ENCODE measurements around the gene ARID3B. TPM values are rescaled to one million over a fixed set of nuclear protein-coding genes. Genes with fewer than 3 reads are reported as not detected.

The ARID3B gene
- total and polyA plus RNA-seq, 3 experiments from 2014 or later, result 13.0 to 31.1 (median 30.1) TPM

DNA sequence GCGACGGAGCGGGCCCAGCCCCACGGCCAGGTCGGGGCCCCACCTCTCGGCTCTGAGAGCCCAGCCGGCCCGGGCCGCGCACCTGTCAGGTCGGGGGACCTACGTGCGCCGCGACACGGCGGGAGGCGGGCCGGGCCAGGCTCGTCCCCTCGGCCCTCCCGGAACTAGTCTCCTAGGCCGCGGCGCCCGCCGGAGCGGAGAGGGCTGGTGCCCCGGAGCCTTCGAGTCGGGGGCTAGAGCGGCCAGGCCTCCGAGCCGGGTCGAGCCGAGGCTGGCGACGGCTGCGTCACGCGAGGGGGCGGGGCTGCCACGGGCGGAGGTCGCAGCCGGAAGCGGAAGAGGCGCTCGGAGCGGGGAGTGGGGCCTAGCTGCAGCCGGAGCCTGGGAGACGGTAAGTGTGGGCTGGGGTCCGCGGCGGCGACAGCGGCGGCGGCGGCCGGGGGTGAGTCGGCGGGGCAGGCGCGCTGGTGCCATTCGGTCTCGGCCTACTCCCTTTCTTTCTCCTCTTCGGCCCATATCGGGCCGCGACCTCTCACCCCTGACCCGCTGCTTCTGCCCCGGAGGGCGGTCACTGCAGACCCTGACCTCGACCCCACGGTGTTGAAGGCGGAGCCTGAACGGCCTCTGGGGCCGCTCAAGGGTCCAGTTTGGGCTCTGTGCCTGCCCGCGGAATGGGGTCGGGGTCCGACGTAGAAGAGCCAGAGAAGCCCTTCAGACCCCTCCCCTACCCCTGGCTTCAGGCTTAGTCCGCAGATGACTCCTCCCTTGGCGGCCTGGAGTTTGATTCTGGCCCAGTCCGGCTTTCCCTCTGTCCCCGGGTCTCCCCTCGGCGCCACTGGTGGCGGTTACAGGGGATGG, 74.7 kb downstream of the ARID3B start, which contains the start of gene CLK3:
Gene CLK3, plus strand, starts transcription at position 329 of the 858 bp plus-strand sequence. CDS start 3,361 bp downstream, outside the sequence.
- Mint-ChIP-seq H3K36me3 (peaks cover 0 to 41% (median 3%) of the 10 kb centered on the region in 3 donors), H3K9me3 (no peaks in the 10 kb centered on the region), H3K4me1 (peaks cover 38 to 53% (median 41%) of the 10 kb centered on the region in 3 donors), H3K27ac (peak within 1 kb of the TSS; percentile 97 to 99 (median 98)), H3K4me3 (peak within 1 kb of the TSS; percentile 93 to 98 (median 94)), H3K27me3 (no peaks in the 10 kb centered on the region)
- Histone ChIP-seq H3K36me3 (ENCODE audit: insufficient read depth, low read length) (peaks cover 18% of the 10 kb centered on the region), H3K4me1 (ENCODE audit: insufficient read depth, low read length) (peaks cover 35% of the 10 kb centered on the region), H3K4me3 (ENCODE audit: low read length) (peak within 1 kb of the TSS; percentile 95), H3K27me3 (ENCODE audit: insufficient read depth, low read length, poor library complexity, severe bottlenecking) (no peaks in the 10 kb centered on the region), H3K27ac (ENCODE audit: low read depth, low read length) (peak within 1 kb of the TSS; percentile 97), H3K9me3 (ENCODE audit: low read length) (no peaks in the 10 kb centered on the region)
- POLR2A ChIA-PET, result interaction anchor here (0.7 to 4.0 kb wide), 17 partner anchors 9 to 836 kb away, joined by 3 to 20 read pairs (median 4); partner anchors contain the start of genes ARID3B, C15orf39, COX5A and EDC3
- CTCF ChIA-PET, result interaction anchor here (1.0 to 4.9 kb wide), 6 partner anchors 10 to 178 kb away, joined by 4 to 35 read pairs (median 5); no protein-coding TSS in a partner anchor
- peak; percentile 91 to 96 (median 95) for DNase-seq

DNA sequence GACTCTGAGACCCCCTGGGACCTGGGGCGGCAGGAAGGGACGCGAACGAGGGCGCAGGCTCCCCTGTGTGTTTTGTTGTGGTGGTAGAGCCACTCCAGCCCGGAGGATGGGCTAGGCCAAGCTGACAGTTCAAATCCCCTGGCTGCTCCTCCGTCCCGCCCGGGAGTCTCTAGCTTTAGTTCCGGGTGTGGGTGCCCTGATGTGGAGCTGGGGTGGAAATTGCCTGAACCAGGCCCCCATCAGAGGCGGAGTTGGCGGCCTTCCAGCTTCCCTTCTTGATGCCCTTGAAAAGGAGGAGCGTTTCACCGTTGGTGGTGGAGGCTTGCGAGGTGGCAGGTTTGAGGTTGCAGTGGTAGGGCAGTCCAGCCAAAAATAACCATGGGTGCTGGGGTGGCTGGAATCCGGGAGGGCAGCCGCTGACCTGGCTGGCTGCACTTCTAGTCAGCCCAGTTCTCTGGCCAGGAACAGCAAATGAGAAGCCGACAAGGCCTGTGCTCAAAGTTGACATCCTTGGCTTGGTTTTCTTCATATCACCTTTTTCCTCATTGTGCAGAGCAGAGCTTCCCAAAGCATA, 75.4 kb downstream of the ARID3B start:
- Histone ChIP-seq H3K9me3 (ENCODE audit: low read length) (no peaks in the 10 kb centered on the region), H3K36me3 (ENCODE audit: insufficient read depth, low read length) (peaks cover 22% of the 10 kb centered on the region), H3K27me3 (ENCODE audit: insufficient read depth, low read length, poor library complexity, severe bottlenecking) (no peaks in the 10 kb centered on the region), H3K4me3 (ENCODE audit: low read length) (peak overlapping the region; percentile 95), H3K27ac (ENCODE audit: low read depth, low read length) (peak overlapping the region; percentile 97), H3K4me1 (ENCODE audit: insufficient read depth, low read length) (peaks cover 38% of the 10 kb centered on the region)
- peaks cover 0 to 2% of the 10 kb centered on the region in 2 donors for H3K27me3 Mint-ChIP-seq
- POLR2A ChIA-PET, result interaction anchor here (0.6 to 4.0 kb wide), 14 partner anchors 9 to 835 kb away, joined by 3 to 20 read pairs (median 4); partner anchors contain the start of genes ARID3B, EDC3 and SIN3A
- peaks cover 4 to 49% (median 8%) of the 10 kb centered on the region in 3 donors for H3K36me3 Mint-ChIP-seq
- H3K9me3 Mint-ChIP-seq, result no peaks in the 10 kb centered on the region
- peak; percentile 67 to 83 (median 72) for DNase-seq
- peaks cover 44 to 59% (median 47%) of the 10 kb centered on the region in 3 donors for H3K4me1 Mint-ChIP-seq
- peak overlapping the region; percentile 93 to 98 (median 94) for H3K4me3 Mint-ChIP-seq
- peak overlapping the region; percentile 95 to 99 (median 97) for H3K27ac Mint-ChIP-seq
- CTCF ChIA-PET, result interaction anchor here (1.0 to 4.9 kb wide), 5 partner anchors 9 to 285 kb away, joined by 3 to 35 read pairs (median 4); no protein-coding TSS in a partner anchor

DNA sequence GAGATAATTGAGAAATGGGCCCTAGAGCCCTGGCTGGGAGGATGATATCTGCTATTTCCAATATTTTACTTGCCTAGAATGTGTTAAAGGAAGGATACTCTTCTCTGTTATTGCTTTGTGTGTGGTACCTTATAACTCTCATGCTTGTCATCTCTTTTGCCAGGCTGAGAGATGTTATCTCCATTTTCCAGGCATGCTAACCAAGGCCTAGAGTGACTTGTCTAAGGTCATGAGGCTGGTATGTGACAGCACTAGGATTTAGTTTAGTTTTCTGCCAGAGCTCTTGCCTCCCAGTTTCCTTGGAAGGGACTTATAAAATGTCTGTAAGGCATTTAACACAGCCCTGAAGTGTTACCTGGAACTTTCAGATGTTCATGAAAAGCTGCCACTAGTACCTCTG, 76.0 kb downstream of the ARID3B start:
- CTCF ChIA-PET, result interaction anchor here (0.8 to 4.9 kb wide), 6 partner anchors 9 to 334 kb away, joined by 3 to 35 read pairs (median 4); no protein-coding TSS in a partner anchor
- Mint-ChIP-seq H3K9me3 (no peaks in the 10 kb centered on the region), H3K36me3 (peaks cover 4 to 54% (median 10%) of the 10 kb centered on the region in 3 donors), H3K4me1 (peaks cover 47 to 64% (median 52%) of the 10 kb centered on the region in 3 donors), H3K27ac (peak overlapping the region; percentile 95 to 99 (median 97)), H3K4me3 (peak overlapping the region; percentile 93 to 98 (median 94)), H3K27me3 (peaks cover 0 to 2% of the 10 kb centered on the region in 2 donors)
- peak overlapping the region; percentile 97 for H3K27ac ChIP-seq (ENCODE audit: low read depth, low read length)
- H3K9me3 ChIP-seq (ENCODE audit: low read length), result no peaks in the 10 kb centered on the region
- POLR2A ChIA-PET, result interaction anchor here (0.6 to 4.0 kb wide), 11 partner anchors 8 to 834 kb away, joined by 3 to 20 read pairs (median 5); partner anchors contain the start of genes ARID3B, EDC3 and SIN3A
- H3K4me1 ChIP-seq (ENCODE audit: insufficient read depth, low read length), result peaks cover 38% of the 10 kb centered on the region
- DNase-seq, result no peak
- H3K4me3 ChIP-seq (ENCODE audit: low read length), result peak overlapping the region; percentile 95
- no peaks in the 10 kb centered on the region for H3K27me3 ChIP-seq (ENCODE audit: insufficient read depth, low read length, poor library complexity, severe bottlenecking)
- peaks cover 27% of the 10 kb centered on the region for H3K36me3 ChIP-seq (ENCODE audit: insufficient read depth, low read length)

DNA sequence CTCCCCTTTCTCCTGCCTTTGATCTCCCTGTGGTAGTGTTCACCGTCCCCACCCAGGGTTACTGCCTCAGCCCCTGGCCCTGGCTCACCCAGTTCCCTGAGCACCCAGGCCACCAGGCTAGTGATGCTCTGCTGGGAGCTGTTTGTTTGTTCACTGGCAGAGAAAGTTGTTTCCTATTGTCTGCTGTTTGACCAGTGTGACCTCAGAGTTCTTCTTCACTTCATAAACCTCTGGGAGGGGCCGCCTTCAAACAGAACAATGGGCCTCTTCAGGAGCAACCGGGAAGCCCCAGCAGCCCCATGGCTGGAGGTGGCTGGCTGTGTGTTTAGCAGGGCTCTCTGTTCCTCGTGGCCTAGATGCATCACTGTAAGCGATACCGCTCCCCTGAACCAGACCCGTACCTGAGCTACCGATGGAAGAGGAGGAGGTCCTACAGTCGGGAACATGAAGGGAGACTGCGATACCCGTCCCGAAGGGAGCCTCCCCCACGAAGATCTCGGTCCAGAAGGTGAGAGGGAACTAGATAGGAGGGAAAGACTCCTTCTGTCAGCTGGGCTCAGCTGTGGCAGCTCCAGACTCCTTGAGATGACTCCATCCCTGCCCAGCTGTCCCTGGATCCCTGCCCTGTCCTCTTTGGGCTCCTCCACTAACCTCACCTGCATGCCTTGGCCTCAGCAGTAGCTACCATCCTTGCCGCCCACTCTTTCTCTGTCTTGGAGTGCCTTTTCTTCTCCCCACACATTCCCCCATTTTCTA, 78.0 kb downstream of the ARID3B start:
- Histone ChIP-seq H3K9me3 (ENCODE audit: low read length) (no peaks in the 10 kb centered on the region), H3K4me3 (ENCODE audit: low read length) (no peak overlapping the region), H3K27me3 (ENCODE audit: insufficient read depth, low read length, poor library complexity, severe bottlenecking) (no peaks in the 10 kb centered on the region), H3K27ac (ENCODE audit: low read depth, low read length) (no peak overlapping the region), H3K4me1 (ENCODE audit: insufficient read depth, low read length) (peaks cover 38% of the 10 kb centered on the region), H3K36me3 (ENCODE audit: insufficient read depth, low read length) (peaks cover 48% of the 10 kb centered on the region)
- Mint-ChIP-seq H3K9me3 (no peaks in the 10 kb centered on the region), H3K27ac (peak overlapping the region in 5 of 8 donors; percentile 47 to 98 (median 64)), H3K4me1 (peaks cover 52 to 62% (median 52%) of the 10 kb centered on the region in 3 donors), H3K27me3 (peaks cover 0 to 3% of the 10 kb centered on the region in 2 donors), H3K36me3 (peaks cover 4 to 74% (median 12%) of the 10 kb centered on the region in 3 donors), H3K4me3 (peak overlapping the region in 2 of 7 donors; percentile 16 to 73)
- DNase-seq, result no peak
- CTCF ChIA-PET, result interaction anchor here (0.9 to 4.9 kb wide), 5 partner anchors 9 to 181 kb away, joined by 3 to 35 read pairs (median 3); no protein-coding TSS in a partner anchor
- POLR2A ChIA-PET, result no interaction called here

DNA sequence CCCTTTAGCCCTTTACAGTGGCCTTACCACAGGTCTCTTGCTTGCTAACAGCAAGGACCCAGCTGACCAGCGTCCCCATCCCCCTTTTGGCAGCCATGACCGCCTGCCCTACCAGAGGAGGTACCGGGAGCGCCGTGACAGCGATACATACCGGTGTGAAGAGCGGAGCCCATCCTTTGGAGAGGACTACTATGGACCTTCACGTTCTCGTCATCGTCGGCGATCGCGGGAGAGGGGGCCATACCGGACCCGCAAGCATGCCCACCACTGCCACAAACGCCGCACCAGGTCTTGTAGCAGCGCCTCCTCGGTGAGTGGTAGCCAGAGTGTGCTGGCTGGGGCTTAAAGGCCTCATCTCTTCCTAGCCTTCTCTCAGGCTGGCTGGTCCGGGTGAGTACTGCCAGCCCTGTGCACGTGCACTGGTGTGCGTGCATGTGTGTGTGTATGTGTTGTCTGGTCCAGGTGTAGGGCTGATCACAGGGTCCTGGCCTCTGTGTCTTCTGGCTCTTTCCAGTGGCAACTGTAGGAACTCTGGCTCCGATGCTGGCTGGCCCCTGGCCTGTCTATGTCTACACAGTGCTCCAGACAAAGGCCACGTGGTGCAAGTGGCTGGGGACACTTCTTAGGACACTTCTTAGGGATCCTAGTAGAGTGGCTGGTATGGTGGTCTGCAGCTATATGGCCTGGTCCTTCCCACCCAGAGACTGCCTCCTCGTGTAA, 79.1 kb downstream of the ARID3B start:
- peaks cover 0 to 3% of the 10 kb centered on the region in 2 donors for H3K27me3 Mint-ChIP-seq
- peak overlapping the region in 4 of 8 donors; percentile 12 to 83 (median 52) for H3K27ac Mint-ChIP-seq
- H3K36me3 ChIP-seq (ENCODE audit: insufficient read depth, low read length), result peaks cover 58% of the 10 kb centered on the region
- ChIA-PET POLR2A (no interaction called here), CTCF (interaction anchor here (1.0 to 4.9 kb wide), 4 partner anchors 8 to 180 kb away, joined by 3 to 35 read pairs (median 4); no protein-coding TSS in a partner anchor)
- peaks cover 4 to 82% (median 12%) of the 10 kb centered on the region in 3 donors for H3K36me3 Mint-ChIP-seq
- H3K4me1 ChIP-seq (ENCODE audit: insufficient read depth, low read length), result peaks cover 38% of the 10 kb centered on the region
- H3K4me3 ChIP-seq (ENCODE audit: low read length), result no peak overlapping the region
- H3K9me3 Mint-ChIP-seq, result no peaks in the 10 kb centered on the region
- H3K27me3 ChIP-seq (ENCODE audit: insufficient read depth, low read length, poor library complexity, severe bottlenecking), result no peaks in the 10 kb centered on the region
- H3K4me1 Mint-ChIP-seq, result peaks cover 52 to 59% (median 52%) of the 10 kb centered on the region in 3 donors
- no peak for DNase-seq
- H3K4me3 Mint-ChIP-seq, result peak overlapping the region in 2 of 7 donors; percentile 69 to 70
- H3K9me3 ChIP-seq (ENCODE audit: low read length), result no peaks in the 10 kb centered on the region
- H3K27ac ChIP-seq (ENCODE audit: low read depth, low read length), result no peak overlapping the region

DNA sequence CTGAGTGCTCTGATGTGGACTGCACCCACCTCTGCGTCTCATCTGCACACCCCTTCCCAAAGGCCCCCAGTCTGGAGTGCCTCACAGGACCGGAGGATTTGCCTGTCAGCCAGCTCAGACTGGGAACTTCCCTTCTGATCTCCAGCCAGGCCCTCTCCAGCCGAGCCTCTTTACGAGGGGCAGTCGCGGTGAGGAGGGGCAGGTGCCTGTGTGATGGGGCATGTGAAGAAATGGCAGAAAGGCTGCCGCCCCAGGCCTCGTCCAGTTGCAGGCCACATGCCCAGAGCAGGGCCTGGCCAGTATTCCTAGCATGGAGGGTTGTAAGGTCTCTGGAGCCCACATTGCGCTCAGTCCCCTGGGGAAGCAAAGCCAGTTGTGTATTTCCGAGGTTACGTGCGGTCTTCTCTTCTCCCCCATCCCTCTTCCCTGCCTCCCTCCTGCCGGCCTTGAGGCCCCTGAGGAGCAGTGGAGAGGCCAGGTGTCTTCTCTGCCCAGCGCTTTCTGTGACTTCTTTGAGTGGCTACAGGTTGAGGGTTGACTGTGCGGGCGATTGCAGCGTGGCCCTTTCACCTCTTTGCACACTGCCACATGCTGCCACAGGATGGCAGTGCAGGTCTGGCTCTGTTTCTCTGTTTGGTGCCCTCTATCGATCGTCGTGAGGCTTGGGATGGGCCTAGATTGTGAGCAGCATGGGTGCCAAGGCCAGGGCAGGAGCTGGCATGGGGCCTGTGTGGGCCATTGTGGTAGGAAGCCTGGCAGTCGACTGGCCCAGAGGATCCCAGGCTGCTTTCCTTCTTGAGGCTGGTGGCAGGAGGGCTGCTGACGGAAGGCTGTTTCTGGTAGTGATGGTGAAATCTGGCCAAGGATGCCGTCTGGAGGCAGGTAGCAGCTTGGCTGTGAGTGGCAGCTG, 79.9 kb downstream of the ARID3B start:
- Mint-ChIP-seq H3K27me3 (peaks cover 0 to 3% of the 10 kb centered on the region in 2 donors), H3K36me3 (peaks cover 7 to 89% (median 15%) of the 10 kb centered on the region in 3 donors), H3K4me3 (peak overlapping the region in 3 of 7 donors; percentile 13 to 70 (median 43)), H3K27ac (peak overlapping the region; percentile 2 to 94 (median 84)), H3K4me1 (peaks cover 52 to 63% (median 54%) of the 10 kb centered on the region in 3 donors), H3K9me3 (no peaks in the 10 kb centered on the region)
- no peak overlapping the region for H3K4me3 ChIP-seq (ENCODE audit: low read length)
- no peak overlapping the region for H3K27ac ChIP-seq (ENCODE audit: low read depth, low read length)
- POLR2A ChIA-PET, result no interaction called here
- H3K4me1 ChIP-seq (ENCODE audit: insufficient read depth, low read length), result peaks cover 38% of the 10 kb centered on the region
- no peaks in the 10 kb centered on the region for H3K9me3 ChIP-seq (ENCODE audit: low read length)
- CTCF ChIA-PET, result interaction anchor here (0.9 to 4.9 kb wide), 6 partner anchors 8 to 222 kb away, joined by 3 to 35 read pairs (median 4); no protein-coding TSS in a partner anchor
- H3K36me3 ChIP-seq (ENCODE audit: insufficient read depth, low read length), result peaks cover 66% of the 10 kb centered on the region
- H3K27me3 ChIP-seq (ENCODE audit: insufficient read depth, low read length, poor library complexity, severe bottlenecking), result no peaks in the 10 kb centered on the region
- peak; percentile 55 to 79 (median 64) for DNase-seq

All from CD8-positive, alpha-beta memory T cell (primary cell).